DOHH2 (cell line): ENCODE results near the gene ZNF319.

Experiments
- H3F3A ChIP-seq: fragments of 200-600 bp; sonication (generic), shearing (Covaris generic); 2 replicates; pipeline ENCODE4 v1.6.0; 2016; ENCODE audit warnings: antibody characterized with exemption, mild to moderate bottlenecking; ENCODE audit not compliant: control insufficient read depth, insufficient read depth
- H3K27ac ChIP-seq: fragments of 200-600 bp; sonication (generic); 2 replicates; pipeline ENCODE4 v1.5.1; 2014; ENCODE audit warnings: low read depth, mild to moderate bottlenecking, low read length, moderate library complexity
- H3K27me3 ChIP-seq: fragments of 200-600 bp; sonication (generic); 2 replicates; pipeline ENCODE4 v1.6.1; 2014; ENCODE audit warnings: mild to moderate bottlenecking, low read length, mixed read lengths; ENCODE audit not compliant: control insufficient read depth
- H3K36me3 ChIP-seq: fragments of 200-600 bp; sonication (generic); 2 replicates; pipeline ENCODE4 v1.6.1; 2014; ENCODE audit warnings: mild to moderate bottlenecking, low read length, moderate library complexity, mixed read lengths; ENCODE audit not compliant: control insufficient read depth
- H3K4me1 ChIP-seq: fragments of 200-600 bp; sonication (generic); 2 replicates; pipeline ENCODE4 v1.6.1; 2014; ENCODE audit warnings: mild to moderate bottlenecking, low read length, mixed read lengths; ENCODE audit not compliant: control insufficient read depth
- H3K4me2 ChIP-seq: fragments of 200-600 bp; sonication (generic); 2 replicates; pipeline ENCODE4 v1.6.0; 2014; ENCODE audit warnings: mild to moderate bottlenecking, low read length, moderate library complexity
- H3K4me3 ChIP-seq: fragments of 200-600 bp; sonication (generic); 2 replicates; pipeline ENCODE4 v1.5.1; 2014; ENCODE audit warnings: mild to moderate bottlenecking, low read length, mixed read lengths
- H3K79me2 ChIP-seq: fragments of 200-600 bp; sonication (generic); 2 replicates; pipeline ENCODE4 v1.6.1; 2014; ENCODE audit warnings: mild to moderate bottlenecking, low read length, mixed read lengths; ENCODE audit not compliant: control insufficient read depth
- H3K9me2 ChIP-seq: fragments of 200-600 bp; sonication (generic); replicated peaks from 2 replicates; pipeline ENCODE4 v1.6.1; 2014; ENCODE audit warnings: mild to moderate bottlenecking, low read length, mixed read lengths; ENCODE audit not compliant: control insufficient read depth
- H3K9me3 ChIP-seq: fragments of 200-600 bp; sonication (generic); 2 replicates; pipeline ENCODE4 v1.6.1; 2014; ENCODE audit warnings: antibody characterized with exemption, low read length, mixed read lengths; ENCODE audit not compliant: control insufficient read depth, insufficient read depth
- H4K20me1 ChIP-seq: fragments of 200-600 bp; sonication (generic); 2 replicates; pipeline ENCODE4 v1.6.0; 2014; ENCODE audit warnings: low read depth, mild to moderate bottlenecking, antibody characterized with exemption, low read length, moderate library complexity; ENCODE audit not compliant: control insufficient read depth, insufficient read depth
- CTCF ChIP-seq: fragments of 200-600 bp; sonication (generic); IDR thresholded peaks from one replicate; pipeline ENCODE4 v1.5.1; 2014; ENCODE audit warnings: antibody characterized with exemption, mild to moderate bottlenecking, low read depth, low read length; ENCODE audit not compliant: poor library complexity, severe bottlenecking
- EZH2phosphoT487 ChIP-seq: fragments of 200-600 bp; sonication (generic); IDR thresholded peaks from 2 replicates; pipeline ENCODE4 v1.6.1; 2017; ENCODE audit warnings: borderline replicate concordance, mild to moderate bottlenecking, antibody characterized with exemption, low read length, moderate library complexity, mixed read lengths

Gene ZNF319

GRCh38 chr16:58042886-58043515 is 42.5 kb upstream of the ZNF319 start:
- Histone ChIP-seq H3K4me1 (peaks cover 13% of the 10 kb centered on the region), H3K27ac (no peak overlapping the region), H3K36me3 (no peaks in the 10 kb centered on the region)

DNA sequence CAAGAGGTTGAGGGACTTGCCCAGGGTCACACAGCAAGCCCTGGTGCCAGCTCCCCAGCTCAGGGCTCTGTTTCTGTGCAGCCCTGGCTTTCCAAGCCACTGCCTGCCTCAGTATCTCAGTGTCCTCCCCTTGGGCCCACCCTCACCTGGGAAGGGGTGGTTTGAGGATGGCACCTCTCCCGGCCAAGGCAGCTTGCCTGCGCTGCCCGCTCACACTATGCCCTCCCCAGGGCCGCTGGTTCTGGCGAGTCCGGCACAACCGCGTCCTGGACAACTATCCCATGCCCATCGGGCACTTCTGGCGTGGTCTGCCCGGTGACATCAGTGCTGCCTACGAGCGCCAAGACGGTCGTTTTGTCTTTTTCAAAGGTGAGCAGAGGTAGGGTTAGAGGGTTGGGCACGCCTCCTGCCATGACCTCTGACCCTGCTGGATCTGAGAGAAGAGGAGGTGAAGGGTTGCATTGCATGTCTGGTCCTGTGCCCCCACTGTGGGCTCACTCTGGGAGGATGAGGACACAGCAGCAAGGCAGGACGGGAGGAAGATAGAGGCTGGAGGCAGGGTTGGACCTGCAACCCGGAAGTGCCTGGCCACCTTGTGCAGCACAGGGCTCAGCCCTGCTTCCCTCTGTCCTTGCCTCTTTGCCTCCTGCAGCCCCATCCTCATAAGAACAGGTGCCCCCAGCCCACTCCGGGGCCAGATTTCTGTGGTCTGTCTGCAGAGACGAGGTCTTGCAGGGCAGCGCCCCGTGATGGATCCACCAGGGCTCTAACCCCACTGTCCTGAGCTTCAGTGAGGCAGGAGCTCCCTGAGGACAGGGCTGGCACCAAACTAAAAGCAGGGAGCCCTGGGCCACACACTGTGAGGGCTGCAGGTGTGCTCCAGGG is 41.8 kb upstream of the ZNF319 start:
- H3F3A ChIP-seq: no peaks in the 10 kb centered on the region
- H3K36me3 ChIP-seq: no peaks in the 10 kb centered on the region
- H3K4me2 ChIP-seq: no peak overlapping the region
- peaks cover 13% of the 10 kb centered on the region for H3K4me1 ChIP-seq
- no peak overlapping the region for H3K27ac ChIP-seq
- no peaks in the 10 kb centered on the region for H3K9me2 ChIP-seq
- H3K27me3 ChIP-seq: no peaks in the 10 kb centered on the region
- no peaks in the 10 kb centered on the region for H3K79me2 ChIP-seq
- TF ChIP-seq CTCF (no peak), EZH2phosphoT487 (no peak)
- H3K4me3 ChIP-seq: no peak overlapping the region
- H4K20me1 ChIP-seq: no peaks in the 10 kb centered on the region
- H3K9me3 ChIP-seq: no peaks in the 10 kb centered on the region

More at GRCh38 chr16:58042886-58043515, 42.5 kb upstream of the ZNF319 start:
- no peaks in the 10 kb centered on the region for H3K9me2 ChIP-seq
- no peak overlapping the region for H3K4me3 ChIP-seq
- H3K9me3 ChIP-seq: no peaks in the 10 kb centered on the region
- no peaks in the 10 kb centered on the region for H3K79me2 ChIP-seq
- no peaks in the 10 kb centered on the region for H3K27me3 ChIP-seq
- no peaks in the 10 kb centered on the region for H4K20me1 ChIP-seq
- TF ChIP-seq CTCF: no peak
- TF ChIP-seq EZH2phosphoT487: no peak
- H3K4me2 ChIP-seq: no peak overlapping the region
- H3F3A ChIP-seq: no peaks in the 10 kb centered on the region

GRCh38 chr16:58041628-58041955 is 41.1 kb upstream of the ZNF319 start:
- Histone ChIP-seq H3K9me3 (no peaks in the 10 kb centered on the region), H3K4me2 (no peak overlapping the region), H3K79me2 (no peaks in the 10 kb centered on the region), H3K4me1 (peaks cover 16% of the 10 kb centered on the region), H3K27me3 (no peaks in the 10 kb centered on the region), H3K27ac (no peak overlapping the region), H3K9me2 (no peaks in the 10 kb centered on the region), H3F3A (no peaks in the 10 kb centered on the region), H3K36me3 (no peaks in the 10 kb centered on the region), H4K20me1 (no peaks in the 10 kb centered on the region), H3K4me3 (no peak overlapping the region)
- TF ChIP-seq CTCF (no peak), EZH2phosphoT487 (no peak)
